OCI-LY3 (cell line): ENCODE results near the gene FSHR.

Experiments
- H2AFZ ChIP-seq: fragments of 200-600, 300-600 bp; shearing (Covaris generic); 2 replicates; pipeline ENCODE4 v1.6.0; 2014; ENCODE audit warnings: antibody characterized with exemption, low read depth, low read length
- H3K27ac ChIP-seq: fragments of 200-600, 300-600 bp; sonication (generic); 2 replicates; pipeline ENCODE4 v1.5.1; 2014; ENCODE audit warnings: mild to moderate bottlenecking, low read length, moderate library complexity, mixed read lengths
- H3K27me3 ChIP-seq: fragments of 200-600, 300-600 bp; sonication (generic); 2 replicates; pipeline ENCODE4 v1.6.1; 2014; ENCODE audit warnings: low read depth, low read length, mixed read lengths
- H3K36me3 ChIP-seq: fragments of 200-600, 300-600 bp; sonication (generic); replicated peaks from 2 replicates; pipeline ENCODE3; 2014; ENCODE audit warnings: low read depth, low read length, mixed read lengths
- H3K4me1 ChIP-seq: fragments of 300-600, 200-600 bp; sonication (generic); 2 replicates; pipeline ENCODE4 v1.6.1; 2014; ENCODE audit warnings: low read length, mixed read lengths
- H3K4me2 ChIP-seq: fragments of 200-600, 300-600 bp; sonication (generic); 2 replicates; pipeline ENCODE4 v1.6.1; 2014; ENCODE audit warnings: low read length, mixed read lengths
- H3K4me3 ChIP-seq: fragments of 300-600, 200-600 bp; sonication (generic); 2 replicates; pipeline ENCODE4 v1.5.1; 2014; ENCODE audit warnings: antibody characterized with exemption, mild to moderate bottlenecking, low read length, moderate library complexity
- H3K79me2 ChIP-seq: fragments of 300-600, 200-600 bp; shearing (Covaris generic); 2 replicates; pipeline ENCODE4 v1.6.1; 2014; ENCODE audit warnings: mild to moderate bottlenecking, low read length, mixed read lengths
- H3K9ac ChIP-seq: fragments of 300-600, 200-600 bp; shearing (Covaris generic); 2 replicates; pipeline ENCODE4 v1.6.0; 2014; ENCODE audit warnings: mild to moderate bottlenecking, low read length, moderate library complexity
- H3K9me3 ChIP-seq: fragments of 200-600, 300-600 bp; shearing (Covaris generic); 2 replicates; pipeline ENCODE4 v1.6.1; 2014; ENCODE audit warnings: low read length, mixed read lengths; ENCODE audit not compliant: insufficient read depth
- H4K20me1 ChIP-seq: fragments of 200-600, 300-600 bp; sonication (generic); 2 replicates; pipeline ENCODE4 v1.6.1; 2016; ENCODE audit warnings: low read length, mixed read lengths; ENCODE audit not compliant: insufficient read depth
- EZH2phosphoT487 ChIP-seq: fragments of 200-600 bp; shearing (Covaris generic); IDR thresholded peaks from 2 replicates; pipeline ENCODE4 v1.6.1; 2018; ENCODE audit warnings: antibody characterized with exemption, mixed run types, low read depth
- TF ChIP-seq, protein P1 (sequence below): fragments of 200-600, 300-600 bp; sonication (generic); IDR thresholded peaks from 2 replicates; pipeline ENCODE4 v1.5.1; 2014; ENCODE audit warnings: antibody characterized with exemption, low read length, low read depth

FSHR gene

GRCh38 chr2:49042488-49042887 is 111.8 kb downstream of the FSHR start:
- Histone ChIP-seq H3K9ac (no peak overlapping the region), H3K27me3 (no peaks in the 10 kb centered on the region), H2AFZ (no peak overlapping the region), H3K4me2 (peak overlapping the region; percentile 5; the same call in 1 of the 2 replicates), H3K9me3 (no peaks in the 10 kb centered on the region), H3K27ac (no peak overlapping the region), H3K79me2 (no peaks in the 10 kb centered on the region), H4K20me1 (no peaks in the 10 kb centered on the region), H3K4me1 (peaks cover 25% of the 10 kb centered on the region), H3K36me3 (no peaks in the 10 kb centered on the region), H3K4me3 (no peak overlapping the region)
- TF ChIP-seq EZH2phosphoT487: no peak
- TF ChIP-seq, protein P1, sequence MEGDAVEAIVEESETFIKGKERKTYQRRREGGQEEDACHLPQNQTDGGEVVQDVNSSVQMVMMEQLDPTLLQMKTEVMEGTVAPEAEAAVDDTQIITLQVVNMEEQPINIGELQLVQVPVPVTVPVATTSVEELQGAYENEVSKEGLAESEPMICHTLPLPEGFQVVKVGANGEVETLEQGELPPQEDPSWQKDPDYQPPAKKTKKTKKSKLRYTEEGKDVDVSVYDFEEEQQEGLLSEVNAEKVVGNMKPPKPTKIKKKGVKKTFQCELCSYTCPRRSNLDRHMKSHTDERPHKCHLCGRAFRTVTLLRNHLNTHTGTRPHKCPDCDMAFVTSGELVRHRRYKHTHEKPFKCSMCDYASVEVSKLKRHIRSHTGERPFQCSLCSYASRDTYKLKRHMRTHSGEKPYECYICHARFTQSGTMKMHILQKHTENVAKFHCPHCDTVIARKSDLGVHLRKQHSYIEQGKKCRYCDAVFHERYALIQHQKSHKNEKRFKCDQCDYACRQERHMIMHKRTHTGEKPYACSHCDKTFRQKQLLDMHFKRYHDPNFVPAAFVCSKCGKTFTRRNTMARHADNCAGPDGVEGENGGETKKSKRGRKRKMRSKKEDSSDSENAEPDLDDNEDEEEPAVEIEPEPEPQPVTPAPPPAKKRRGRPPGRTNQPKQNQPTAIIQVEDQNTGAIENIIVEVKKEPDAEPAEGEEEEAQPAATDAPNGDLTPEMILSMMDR: no peak

DNA sequence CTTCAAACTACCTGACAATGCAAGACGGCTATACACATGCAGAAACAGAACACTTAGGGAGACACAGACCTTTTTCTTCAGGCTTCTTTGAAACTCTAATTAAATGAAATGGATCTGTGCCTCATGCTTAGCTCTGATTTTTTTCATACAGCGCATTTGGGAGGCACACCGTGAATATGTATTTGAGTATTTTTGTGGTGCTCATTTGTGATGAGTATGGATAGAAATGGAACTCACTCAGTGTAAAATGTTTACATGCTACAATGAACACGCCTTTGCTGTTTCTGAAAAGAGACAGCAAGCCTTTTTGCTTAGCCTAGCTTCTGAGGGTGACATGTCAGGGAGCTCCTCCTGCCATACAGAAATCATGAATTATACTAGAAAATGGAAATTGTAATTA is 113.3 kb downstream of the FSHR start:
- Histone ChIP-seq H3K9me3 (no peaks in the 10 kb centered on the region), H3K9ac (no peak overlapping the region), H3K4me3 (no peak overlapping the region), H3K79me2 (no peaks in the 10 kb centered on the region), H3K36me3 (no peaks in the 10 kb centered on the region), H3K27ac (no peak overlapping the region), H3K4me2 (no peak overlapping the region), H4K20me1 (no peaks in the 10 kb centered on the region), H2AFZ (no peak overlapping the region), H3K4me1 (peaks cover 25% of the 10 kb centered on the region), H3K27me3 (no peaks in the 10 kb centered on the region)
- TF ChIP-seq, protein P1: no peak
- no peak for TF ChIP-seq EZH2phosphoT487

- Histone ChIP-seq H3K4me3 (no peak overlapping the region), H2AFZ (no peak overlapping the region), H3K9ac (no peak overlapping the region), H3K4me1 (peaks cover 8% of the 10 kb centered on the region), H3K79me2 (no peaks in the 10 kb centered on the region), H3K36me3 (no peaks in the 10 kb centered on the region), H3K9me3 (no peaks in the 10 kb centered on the region), H3K4me2 (no peak overlapping the region), H3K27ac (no peak overlapping the region), H3K27me3 (no peaks in the 10 kb centered on the region), H4K20me1 (no peaks in the 10 kb centered on the region)
- TF ChIP-seq EZH2phosphoT487: no peak
- TF ChIP-seq, protein P1: no peak
Measured at GRCh38 chr2:49037197-49037596, 117.1 kb downstream of the FSHR start.

DNA sequence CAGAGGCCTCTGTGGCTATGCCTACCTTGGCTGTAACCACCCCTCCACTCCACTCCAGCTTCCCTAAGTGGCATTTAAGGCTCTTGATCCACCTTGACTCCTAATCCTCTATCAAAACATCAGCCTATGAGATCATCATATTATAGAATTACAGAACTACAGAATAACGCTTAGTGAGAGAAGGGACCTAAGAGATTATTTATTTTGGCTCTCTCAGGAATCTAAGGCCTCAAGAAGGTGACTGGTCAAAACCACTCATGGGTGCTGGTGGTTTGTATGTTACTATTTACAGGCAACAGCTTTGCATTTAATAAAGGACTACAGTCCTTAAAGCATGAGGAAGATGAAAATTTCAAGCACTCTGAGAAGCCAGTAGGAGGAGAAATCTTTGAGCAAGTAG is 118.8 kb downstream of the FSHR start:
- Histone ChIP-seq H3K27me3 (no peaks in the 10 kb centered on the region), H3K4me2 (no peak overlapping the region), H3K4me1 (peaks cover 5% of the 10 kb centered on the region), H3K79me2 (no peaks in the 10 kb centered on the region), H3K9me3 (no peaks in the 10 kb centered on the region), H3K27ac (no peak overlapping the region), H2AFZ (no peak overlapping the region), H3K9ac (no peak overlapping the region), H3K36me3 (no peaks in the 10 kb centered on the region), H3K4me3 (no peak overlapping the region), H4K20me1 (no peaks in the 10 kb centered on the region)
- TF ChIP-seq, protein P1: no peak
- TF ChIP-seq EZH2phosphoT487: no peak
